Stimulated activated CD4-positive, alpha-beta T cell treated with anti-CD3 and anti-CD28 coated beads, Interleukin-4, amount 100 ng/mL, for 4 hours (primary cell): Measurements from ENCODE around the gene C19orf33.

Source experiments
- DNase-seq, 2 experiments: peaks; one replicate each; pipeline ENCODE4 v3.0.0-alpha.2; 2020

The C19orf33 gene

GRCh38 chr19:38280030-38280921 is 23.8 kb upstream of the C19orf33 start:
- DNase-seq = no peak

GRCh38 chr19:38281811-38282566 is 22.1 kb upstream of the C19orf33 start:
- no peak for DNase-seq

- DNase-seq = no peak
These were observed 20.8 kb upstream of the C19orf33 start for GRCh38 chr19:38283271-38283670.

GRCh38 chr19:38284422-38284821 is 19.6 kb upstream of the C19orf33 start:
- no peak for DNase-seq

- no peak for DNase-seq
These were observed 18.5 kb upstream of the C19orf33 start for GRCh38 chr19:38285567-38285966.

- DNase-seq = no peak
These were observed 16.4 kb upstream of the C19orf33 start for GRCh38 chr19:38287604-38288003.

- no peak for DNase-seq
These were observed 15.8 kb upstream of the C19orf33 start for GRCh38 chr19:38288123-38288855.

- DNase-seq = no peak
These were observed 14.1 kb upstream of the C19orf33 start for GRCh38 chr19:38289955-38290354.

- no peak for DNase-seq
These were observed 13.4 kb upstream of the C19orf33 start for GRCh38 chr19:38290631-38291147.

- no peak for DNase-seq
These were observed 12.2 kb upstream of the C19orf33 start for GRCh38 chr19:38291855-38292254.

GRCh38 chr19:38293281-38293680 is 10.8 kb upstream of the C19orf33 start:
- no peak for DNase-seq

- no peak for DNase-seq
These were observed 10.0 kb upstream of the C19orf33 start for GRCh38 chr19:38294090-38294489.

GRCh38 chr19:38298821-38299680 is 5.0 kb upstream of the C19orf33 start:
- DNase-seq = no peak

GRCh38 chr19:38304352-38304865 is 358 bp downstream of the C19orf33 start:
- no peak for DNase-seq

- DNase-seq = no peak
These were observed 897 bp downstream of the C19orf33 start for GRCh38 chr19:38304866-38305429.

- no peak for DNase-seq
These were observed 2.2 kb downstream of the C19orf33 start for GRCh38 chr19:38306236-38306635.

GRCh38 chr19:38307076-38307475 is 3.0 kb downstream of the C19orf33 start:
- DNase-seq = no peak

- no peak for DNase-seq
These were observed 3.5 kb downstream of the C19orf33 start for GRCh38 chr19:38307597-38307996.

GRCh38 chr19:38308006-38308766 is 4.1 kb downstream of the C19orf33 start:
- DNase-seq = no peak

GRCh38 chr19:38308926-38309614 is 5.0 kb downstream of the C19orf33 start:
- no peak for DNase-seq
